Panc1 (cell line): Measurements from ENCODE around the gene PALD1. TPM values are rescaled to one million over a fixed set of nuclear protein-coding genes. Genes with fewer than 3 reads are reported as not detected.

Experiments used
- ATAC-seq: fragments of 200-7000 bp; cut with Tn5 transposase; 2 replicates; pipeline ENCODE4 v1.9.1; 2020; ENCODE audit warnings: mild to moderate bottlenecking, moderate library complexity
- BruUV-seq: library from RNA; stranded (reverse); fragments of 400-500 nt; replicated peaks from 2 replicates; lab custom pipeline; 2021; lab: Mats Ljungman, UMichigan
- CTCF ChIA-PET: fragments of 300-600 bp; sonication (Branson Sonifier 250); formaldehyde crosslinking; loops from one replicate; lab custom pipeline; 2022; ENCODE audit warnings: antibody characterized with exemption; lab: Charles Lee
- POLR2A ChIA-PET: fragments of 300-600 bp; sonication (Branson Sonifier 250); formaldehyde crosslinking; loops from one replicate; lab custom pipeline; 2022; ENCODE audit warnings: antibody characterized with exemption; lab: Charles Lee
- DNase-seq: peaks from one replicate; pipeline ENCODE4 v3.0.0-alpha.2; 2010; ENCODE audit warnings: low read depth, low spot score
- H3K27ac ChIP-seq: 2 replicates; pipeline ENCODE4 v1.5.1; 2011; ENCODE audit warnings: mild to moderate bottlenecking, low read length, inconsistent platforms
- H3K27me3 ChIP-seq: fragments of 200-500 bp; sonication (Bioruptor generic); 2 replicates; pipeline ENCODE4 v1.6.0; 2014; ENCODE audit warnings: low read length, inconsistent platforms; ENCODE audit not compliant: control insufficient read depth, insufficient read depth
- H3K36me3 ChIP-seq: fragments of 200-500 bp; sonication (Bioruptor generic); 2 replicates; pipeline ENCODE4 v1.5.1; 2014; ENCODE audit warnings: inconsistent platforms, mild to moderate bottlenecking, low read length, moderate library complexity; ENCODE audit not compliant: control insufficient read depth, insufficient read depth
- H3K4me1 ChIP-seq: 2 replicates; pipeline ENCODE4 v1.5.1; 2011; ENCODE audit warnings: inconsistent platforms, mild to moderate bottlenecking, low read length, moderate library complexity; ENCODE audit not compliant: control insufficient read depth, insufficient read depth
- H3K4me3 ChIP-seq, 2 experiments: 2 replicates each; pipeline ENCODE4 v1.5.1; 2011 to 2012; ENCODE audit warnings: low read depth in 2 of 2, low read length in 2 of 2, mild to moderate bottlenecking in 2 of 2, inconsistent platforms in 1 of 2, moderate library complexity in 1 of 2
- H3K9me3 ChIP-seq: fragments of 200-500 bp; sonication (Bioruptor generic); 2 replicates; pipeline ENCODE4 v1.5.1; 2014; ENCODE audit warnings: low read depth, mild to moderate bottlenecking, inconsistent platforms, low read length, moderate library complexity; ENCODE audit not compliant: control insufficient read depth, insufficient read depth
- POLR2AphosphoS5 ChIP-seq: IDR thresholded peaks from 2 replicates; pipeline ENCODE4 v1.6.1; 2012; ENCODE audit warnings: mild to moderate bottlenecking, low read depth, low read length, moderate library complexity
- SIN3A ChIP-seq: IDR thresholded peaks from 2 replicates; pipeline ENCODE4 v1.6.1; 2012; ENCODE audit warnings: low read depth, mild to moderate bottlenecking, low read length, moderate library complexity, borderline replicate concordance; ENCODE audit not compliant: insufficient read depth
- TCF7L2 ChIP-seq: IDR thresholded peaks from 2 replicates; pipeline ENCODE4 v1.6.1; 2011; ENCODE audit warnings: mild to moderate bottlenecking, low read depth, low read length, inconsistent platforms
- in situ Hi-C: cut with HindIII; loops from 2 replicates; pipeline ENCODE4 v1.10.0; 2016; ENCODE audit warnings: low sequenced_read_pairs, low pct_unique_long_range_greater_than_20kb
- intact Hi-C: fragments of 100-400 bp; cut with micrococcal nuclease; formaldehyde crosslinking; loops from one replicate; pipeline ENCODE4 v1.10.0; 2022; ENCODE audit not compliant: unreplicated experiment
- total RNA-seq: library from RNA; stranded (reverse); gene quantifications from one replicate; pipeline ENCODE4 v1.2.1, GENCODE V29; 2021; ENCODE audit not compliant: unreplicated experiment
- TF ChIP-seq, protein P1 (sequence below), 2 experiments: IDR thresholded peaks; 2 replicates each; pipeline ENCODE4 v1.6.1; 2011 to 2012; ENCODE audit warnings: low read depth in 2 of 2, control low read depth in 1 of 2, low read length in 1 of 2, mild to moderate bottlenecking in 1 of 2, moderate library complexity in 1 of 2; ENCODE audit not compliant: insufficient read depth in 1 of 2
- TF ChIP-seq, protein P2 (sequence below): fragments of 450-650 bp; IDR thresholded peaks from 2 replicates; pipeline ENCODE4 v1.5.1; 2017; ENCODE audit warnings: mild to moderate bottlenecking

PALD1 gene
- total RNA-seq, 1 experiment from 2014 or later = 3.0 TPM

DNA sequence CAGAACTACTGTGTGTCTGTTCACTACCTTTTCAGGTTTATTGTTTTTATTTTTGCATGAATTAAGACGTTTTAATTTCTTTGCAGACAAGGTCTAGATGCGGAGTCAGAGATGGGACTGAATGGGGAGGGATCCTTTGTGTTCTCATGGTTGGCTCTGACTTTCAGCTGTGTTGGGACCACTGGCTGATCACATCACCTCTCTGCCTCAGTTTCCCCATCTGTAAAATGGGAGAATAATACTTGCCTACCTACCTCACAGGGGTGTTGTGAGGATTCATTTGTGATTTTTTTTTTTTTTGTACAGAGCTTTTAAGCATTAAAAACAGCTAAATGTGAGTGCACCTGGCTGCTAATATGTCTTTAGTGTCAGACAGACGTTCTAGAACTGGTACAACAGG is 89.5 kb downstream of the PALD1 start:
- TF ChIP-seq SIN3A (no peak), POLR2AphosphoS5 (no peak), TCF7L2 (no peak)
- TF ChIP-seq, protein P1, sequence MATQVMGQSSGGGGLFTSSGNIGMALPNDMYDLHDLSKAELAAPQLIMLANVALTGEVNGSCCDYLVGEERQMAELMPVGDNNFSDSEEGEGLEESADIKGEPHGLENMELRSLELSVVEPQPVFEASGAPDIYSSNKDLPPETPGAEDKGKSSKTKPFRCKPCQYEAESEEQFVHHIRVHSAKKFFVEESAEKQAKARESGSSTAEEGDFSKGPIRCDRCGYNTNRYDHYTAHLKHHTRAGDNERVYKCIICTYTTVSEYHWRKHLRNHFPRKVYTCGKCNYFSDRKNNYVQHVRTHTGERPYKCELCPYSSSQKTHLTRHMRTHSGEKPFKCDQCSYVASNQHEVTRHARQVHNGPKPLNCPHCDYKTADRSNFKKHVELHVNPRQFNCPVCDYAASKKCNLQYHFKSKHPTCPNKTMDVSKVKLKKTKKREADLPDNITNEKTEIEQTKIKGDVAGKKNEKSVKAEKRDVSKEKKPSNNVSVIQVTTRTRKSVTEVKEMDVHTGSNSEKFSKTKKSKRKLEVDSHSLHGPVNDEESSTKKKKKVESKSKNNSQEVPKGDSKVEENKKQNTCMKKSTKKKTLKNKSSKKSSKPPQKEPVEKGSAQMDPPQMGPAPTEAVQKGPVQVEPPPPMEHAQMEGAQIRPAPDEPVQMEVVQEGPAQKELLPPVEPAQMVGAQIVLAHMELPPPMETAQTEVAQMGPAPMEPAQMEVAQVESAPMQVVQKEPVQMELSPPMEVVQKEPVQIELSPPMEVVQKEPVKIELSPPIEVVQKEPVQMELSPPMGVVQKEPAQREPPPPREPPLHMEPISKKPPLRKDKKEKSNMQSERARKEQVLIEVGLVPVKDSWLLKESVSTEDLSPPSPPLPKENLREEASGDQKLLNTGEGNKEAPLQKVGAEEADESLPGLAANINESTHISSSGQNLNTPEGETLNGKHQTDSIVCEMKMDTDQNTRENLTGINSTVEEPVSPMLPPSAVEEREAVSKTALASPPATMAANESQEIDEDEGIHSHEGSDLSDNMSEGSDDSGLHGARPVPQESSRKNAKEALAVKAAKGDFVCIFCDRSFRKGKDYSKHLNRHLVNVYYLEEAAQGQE (IDR thresholded peaks at IDR 0.05; ENCODE audit: insufficient read depth in 1 of 2, low read depth in 2 of 2, low read length in 1 of 2) = no peak
- TF ChIP-seq, protein P2, sequence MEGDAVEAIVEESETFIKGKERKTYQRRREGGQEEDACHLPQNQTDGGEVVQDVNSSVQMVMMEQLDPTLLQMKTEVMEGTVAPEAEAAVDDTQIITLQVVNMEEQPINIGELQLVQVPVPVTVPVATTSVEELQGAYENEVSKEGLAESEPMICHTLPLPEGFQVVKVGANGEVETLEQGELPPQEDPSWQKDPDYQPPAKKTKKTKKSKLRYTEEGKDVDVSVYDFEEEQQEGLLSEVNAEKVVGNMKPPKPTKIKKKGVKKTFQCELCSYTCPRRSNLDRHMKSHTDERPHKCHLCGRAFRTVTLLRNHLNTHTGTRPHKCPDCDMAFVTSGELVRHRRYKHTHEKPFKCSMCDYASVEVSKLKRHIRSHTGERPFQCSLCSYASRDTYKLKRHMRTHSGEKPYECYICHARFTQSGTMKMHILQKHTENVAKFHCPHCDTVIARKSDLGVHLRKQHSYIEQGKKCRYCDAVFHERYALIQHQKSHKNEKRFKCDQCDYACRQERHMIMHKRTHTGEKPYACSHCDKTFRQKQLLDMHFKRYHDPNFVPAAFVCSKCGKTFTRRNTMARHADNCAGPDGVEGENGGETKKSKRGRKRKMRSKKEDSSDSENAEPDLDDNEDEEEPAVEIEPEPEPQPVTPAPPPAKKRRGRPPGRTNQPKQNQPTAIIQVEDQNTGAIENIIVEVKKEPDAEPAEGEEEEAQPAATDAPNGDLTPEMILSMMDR = no peak
- Histone ChIP-seq H3K27me3 (no peaks in the 10 kb centered on the region), H3K27ac (no peak overlapping the region), H3K36me3 (no peaks in the 10 kb centered on the region), H3K4me3 (no peak overlapping the region), H3K4me1 (no peaks in the 10 kb centered on the region), H3K9me3 (no peaks in the 10 kb centered on the region)
- POLR2A ChIA-PET = interaction anchor here (0.6 kb wide), 1 partner anchor 9 kb away, joined by 5 read pairs; no protein-coding TSS in a partner anchor
- CTCF ChIA-PET = no interaction called here
- intact Hi-C loops = no loop called here
- no TSS peak for BruUV-seq
- in situ Hi-C loops = no loop called here
- DNase-seq = no peak
- ATAC-seq = no peak

DNA sequence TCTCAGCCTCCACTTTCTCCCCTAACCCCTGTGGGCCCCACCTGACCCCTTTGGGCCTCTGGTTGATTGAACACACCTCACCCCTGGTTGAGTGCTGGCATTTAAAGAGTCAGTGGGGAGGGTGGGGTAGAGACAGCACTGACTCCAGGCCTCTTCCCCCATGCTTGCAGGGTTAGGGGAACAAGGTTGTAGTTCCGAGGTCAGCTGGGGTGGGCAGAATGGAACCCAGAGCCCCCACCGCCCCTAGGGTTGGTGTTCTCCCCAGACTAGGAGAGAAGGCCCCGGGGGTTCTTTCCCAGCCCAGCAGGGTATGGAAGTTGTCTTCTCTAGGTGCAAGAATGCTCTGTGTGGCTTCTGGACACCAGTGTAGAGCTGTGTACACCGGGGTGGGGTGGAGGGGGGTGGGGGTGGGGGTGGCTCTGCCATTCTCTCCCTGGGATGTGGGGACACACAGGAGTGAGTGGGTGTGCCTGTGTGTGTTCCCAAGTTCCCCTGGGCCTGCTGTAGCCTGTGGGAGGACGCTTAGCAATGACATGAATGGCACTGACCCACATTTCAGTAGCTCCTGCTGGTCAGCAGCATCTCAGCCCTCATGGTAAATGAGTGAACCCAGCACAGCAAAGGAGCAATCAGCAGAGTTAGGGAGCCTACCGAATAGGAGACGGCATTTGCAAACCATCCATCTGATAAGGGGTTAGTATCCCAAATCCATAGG is 90.4 kb downstream of the PALD1 start:
- Histone ChIP-seq H3K36me3 (no peaks in the 10 kb centered on the region), H3K27me3 (no peaks in the 10 kb centered on the region), H3K27ac (no peak overlapping the region), H3K9me3 (no peaks in the 10 kb centered on the region), H3K4me1 (no peaks in the 10 kb centered on the region), H3K4me3 (no peak overlapping the region)
- ChIA-PET POLR2A (interaction anchor here (0.6 kb wide), 1 partner anchor 8 kb away, joined by 5 read pairs; no protein-coding TSS in a partner anchor), CTCF (no interaction called here)
- DNase-seq = no peak
- intact Hi-C loops = no loop called here
- BruUV-seq = no TSS peak
- in situ Hi-C loops = no loop called here
- TF ChIP-seq, protein P1 (IDR thresholded peaks at IDR 0.05; ENCODE audit: insufficient read depth in 1 of 2, low read depth in 2 of 2, low read length in 1 of 2) = no peak
- ATAC-seq = no peak
